H9 (cell line): ENCODE measurements around the gene WDR5. TPM values are rescaled to one million over a fixed set of nuclear protein-coding genes. Genes with fewer than 3 reads are reported as not detected.

Experiments used
- DNase-seq: peaks from one replicate; pipeline ENCODE4 v3.0.0-alpha.2; 2017
- H2AFZ ChIP-seq: one replicate; pipeline ENCODE4 v1.6.1; 2013; ENCODE audit warnings: mild to moderate bottlenecking, low read length, control low read depth, moderate library complexity
- H2AK5ac ChIP-seq: 2 replicates; pipeline ENCODE4 v1.6.1; 2013; ENCODE audit warnings: low read length, control low read depth, mixed read lengths; ENCODE audit not compliant: insufficient read length
- H2BK120ac ChIP-seq: one replicate; pipeline ENCODE4 v1.6.1; 2013; ENCODE audit warnings: low read depth, mild to moderate bottlenecking, low read length, control low read depth, inconsistent platforms; ENCODE audit not compliant: poor library complexity, severe bottlenecking
- H2BK12ac ChIP-seq: 2 replicates; pipeline ENCODE4 v1.6.1; 2013; ENCODE audit warnings: low read length, control low read depth, mixed read lengths, low read depth; ENCODE audit not compliant: insufficient read length
- H2BK15ac ChIP-seq: 2 replicates; pipeline ENCODE4 v1.6.1; 2013; ENCODE audit warnings: low read depth, low read length, control low read depth
- H2BK20ac ChIP-seq: one replicate; pipeline ENCODE4 v1.6.1; 2013; ENCODE audit warnings: low read depth, mild to moderate bottlenecking, low read length, control low read depth, inconsistent platforms; ENCODE audit not compliant: poor library complexity, severe bottlenecking
- H2BK5ac ChIP-seq: 2 replicates; pipeline ENCODE4 v1.6.1; 2013; ENCODE audit warnings: low read length, control low read depth, mixed read lengths; ENCODE audit not compliant: insufficient read length
- H3K14ac ChIP-seq: 2 replicates; pipeline ENCODE4 v1.6.1; 2013; ENCODE audit warnings: low read length, control low read depth; ENCODE audit not compliant: insufficient read depth
- H3K18ac ChIP-seq: 2 replicates; pipeline ENCODE4 v1.6.1; 2013; ENCODE audit warnings: low read depth, mild to moderate bottlenecking, mixed read lengths, low read length, control low read depth; ENCODE audit not compliant: insufficient read length
- H3K23ac ChIP-seq: 2 replicates; pipeline ENCODE4 v1.6.1; 2013; ENCODE audit warnings: low read length, control low read depth, mixed read lengths, low read depth; ENCODE audit not compliant: insufficient read length
- H3K23me2 ChIP-seq: 2 replicates; pipeline ENCODE4 v1.6.1; 2013; ENCODE audit warnings: low read depth, mild to moderate bottlenecking, mixed read lengths, low read length, control low read depth; ENCODE audit not compliant: insufficient read length, poor library complexity, severe bottlenecking
- H3K27ac ChIP-seq: 2 replicates; pipeline ENCODE4 v1.5.1; 2013; ENCODE audit warnings: low read length, control low read depth, mixed read lengths, low read depth; ENCODE audit not compliant: insufficient read length
- H3K27me3 ChIP-seq: 2 replicates; pipeline ENCODE4 v1.6.1; 2013; ENCODE audit warnings: low read length, control low read depth, inconsistent platforms; ENCODE audit not compliant: insufficient read depth
- H3K4ac ChIP-seq: 2 replicates; pipeline ENCODE4 v1.6.1; 2013; ENCODE audit warnings: low read depth, mild to moderate bottlenecking, control low read depth, inconsistent platforms, low read length, moderate library complexity
- H3K4me1 ChIP-seq: 2 replicates; pipeline ENCODE4 v1.6.1; 2013; ENCODE audit warnings: low read length, control low read depth, inconsistent platforms; ENCODE audit not compliant: insufficient read depth
- H3K4me2 ChIP-seq: 2 replicates; pipeline ENCODE4 v1.6.1; 2013; ENCODE audit warnings: low read length, control low read depth, mixed read lengths; ENCODE audit not compliant: insufficient read length, insufficient read depth
- H3K56ac ChIP-seq: 2 replicates; pipeline ENCODE4 v1.6.1; 2013; ENCODE audit warnings: low read depth, mild to moderate bottlenecking, mixed read lengths, low read length, control low read depth; ENCODE audit not compliant: insufficient read length
- H3K79me1 ChIP-seq: 2 replicates; pipeline ENCODE4 v1.6.1; 2013; ENCODE audit warnings: low read depth, mild to moderate bottlenecking, moderate library complexity, low read length, control low read depth, inconsistent platforms; ENCODE audit not compliant: insufficient read depth, poor library complexity, severe bottlenecking
- H3K79me2 ChIP-seq: 2 replicates; pipeline ENCODE4 v1.6.1; 2013; ENCODE audit warnings: low read length, control low read depth, inconsistent platforms; ENCODE audit not compliant: insufficient read depth
- H3K9ac ChIP-seq: 2 replicates; pipeline ENCODE4 v1.6.1; 2013; ENCODE audit warnings: low read length, control low read depth, mixed read lengths; ENCODE audit not compliant: insufficient read length; ENCODE audit errors: extremely low read depth
- H3K9me3 ChIP-seq: one replicate; pipeline ENCODE4 v1.6.1; 2013; ENCODE audit warnings: low read depth, low read length, inconsistent platforms; ENCODE audit not compliant: control insufficient read depth
- H3T11ph ChIP-seq: one replicate; pipeline ENCODE4 v1.6.1; 2013; ENCODE audit warnings: mild to moderate bottlenecking, low read length, control low read depth, inconsistent platforms
- H4K20me1 ChIP-seq: one replicate; pipeline ENCODE4 v1.6.1; 2013; ENCODE audit not compliant: control insufficient read depth, insufficient read length, insufficient read depth
- H4K5ac ChIP-seq: 2 replicates; pipeline ENCODE4 v1.6.1; 2013; ENCODE audit warnings: low read depth, mild to moderate bottlenecking, mixed read lengths, low read length, control low read depth; ENCODE audit not compliant: insufficient read length
- H4K8ac ChIP-seq: replicated peaks from 2 replicates; pipeline ENCODE4 v1.6.1; 2013; ENCODE audit warnings: low read length, control low read depth, mixed read lengths, low read depth; ENCODE audit not compliant: insufficient read length
- H4K91ac ChIP-seq: 2 replicates; pipeline ENCODE4 v1.6.1; 2013; ENCODE audit warnings: low read depth, mild to moderate bottlenecking, moderate library complexity, mixed read lengths, low read length, control low read depth; ENCODE audit not compliant: insufficient read length
- H3K27ac Mint-ChIP-seq, 3 experiments: 2 replicates in 2 of 3; 3 replicates in 1 of 3; pipeline ENCODE4 v1.8.0; 2020 to 2021; ENCODE audit warnings: mixed read lengths in 3 of 3, mild to moderate bottlenecking in 1 of 3, moderate library complexity in 1 of 3
- H3K27me3 Mint-ChIP-seq: 2 replicates; pipeline ENCODE4 v1.8.0; 2021; ENCODE audit warnings: low read depth, mild to moderate bottlenecking, moderate library complexity, mixed read lengths
- H3K36me3 Mint-ChIP-seq, 3 experiments: 2 replicates in 2 of 3; 3 replicates in 1 of 3; pipeline ENCODE4 v1.8.0; 2020 to 2021; ENCODE audit warnings: low read depth in 3 of 3, mixed read lengths in 3 of 3; ENCODE audit not compliant: insufficient read depth in 1 of 3
- H3K4me1 Mint-ChIP-seq, 2 experiments: 2 replicates each; pipeline ENCODE4 v1.8.0; 2020; ENCODE audit warnings: mixed read lengths in 2 of 2
- H3K4me3 Mint-ChIP-seq, 2 experiments: 2 replicates in 1 of 2; 3 replicates in 1 of 2; pipeline ENCODE4 v1.8.0; 2020 to 2021; ENCODE audit warnings: mild to moderate bottlenecking in 2 of 2, mixed read lengths in 2 of 2, moderate library complexity in 1 of 2
- H3K9me3 Mint-ChIP-seq, 2 experiments: 2 replicates in 1 of 2; 3 replicates in 1 of 2; pipeline ENCODE4 v1.8.0; 2020; ENCODE audit warnings: mild to moderate bottlenecking in 2 of 2, mixed read lengths in 2 of 2, moderate library complexity in 1 of 2
- CTCF ChIP-seq: fragments of 200-600 bp; sonication (generic); conservative IDR thresholded peaks from 3 replicates; pipeline ENCODE4 v1.8.0; 2021; ENCODE audit warnings: antibody characterized with exemption, mild to moderate bottlenecking
- WGBS: extraction: QIAGEN DNeasy Blood & Tissue Kit; methylation state at CpG from one replicate; pipeline ENCODE4 v1.1.7; 2013; ENCODE audit warnings: missing lambda C conversion rate, low lambda C conversion rate, mixed read lengths; ENCODE audit not compliant: insufficient read length; ENCODE audit errors: extremely low coverage; 5-methylcytosine and 5-hydroxymethylcytosine counted together
- total RNA-seq: library from RNA; stranded (reverse); gene quantifications from 2 replicates; pipeline ENCODE4 v1.2.1, GENCODE V29; 2021

Gene WDR5
- total RNA-seq, 1 experiment from 2014 or later, result 72.3 TPM

- no peak for TF ChIP-seq CTCF
- H3K9me3 Mint-ChIP-seq, result no peaks in the 10 kb centered on the region
Observed at GRCh38 chr9:134198791-134199190, 62.9 kb downstream of the WDR5 start.

More at GRCh38 chr9:134198791-134199190, 62.9 kb downstream of the WDR5 start:
- H4K5ac ChIP-seq, result no peak overlapping the region
- no peak overlapping the region for H3K56ac ChIP-seq
- no peak overlapping the region for H2BK5ac ChIP-seq
- H3K4ac ChIP-seq, result no peak overlapping the region
- H3K23ac ChIP-seq, result no peak overlapping the region
- H2BK20ac ChIP-seq, result no peak overlapping the region
- no peak overlapping the region for H2BK120ac ChIP-seq
- H3K9me3 ChIP-seq, result no peaks in the 10 kb centered on the region
- H4K20me1 ChIP-seq, result no peaks in the 10 kb centered on the region
- H2AK5ac ChIP-seq, result no peak overlapping the region
- no peaks in the 10 kb centered on the region for H3K23me2 ChIP-seq
- no peaks in the 10 kb centered on the region for H3K27me3 ChIP-seq
- no CpG with 5 or more reads among the region's 3 CpGs for WGBS
- no peak overlapping the region for H3K4me2 ChIP-seq
- H3K4me3 Mint-ChIP-seq, result no peak overlapping the region
- H3K27ac ChIP-seq, result no peak overlapping the region
- no peak overlapping the region for H4K91ac ChIP-seq
- no peaks in the 10 kb centered on the region for H3K36me3 Mint-ChIP-seq
- H3K27ac Mint-ChIP-seq, result no peak overlapping the region
- H2AFZ ChIP-seq, result no peak overlapping the region
- H3K9ac ChIP-seq, result no peak overlapping the region
- no peak overlapping the region for H3K18ac ChIP-seq
- H2BK15ac ChIP-seq, result no peak overlapping the region
- H3K4me1 Mint-ChIP-seq, result no peaks in the 10 kb centered on the region
- H3K4me1 ChIP-seq, result no peaks in the 10 kb centered on the region
- no peak overlapping the region for H2BK12ac ChIP-seq
- no peak overlapping the region for H4K8ac ChIP-seq
- no peak overlapping the region for H3T11ph ChIP-seq
- no peak for DNase-seq
- no peak overlapping the region for H3K14ac ChIP-seq
- H3K79me2 ChIP-seq, result no peaks in the 10 kb centered on the region
- no peaks in the 10 kb centered on the region for H3K79me1 ChIP-seq
- no peaks in the 10 kb centered on the region for H3K27me3 Mint-ChIP-seq
